ENCODE data around the gene MTM1.

Gene MTM1

GRCh38 chrX:150540965-150541364 is 27.5 kb upstream of the MTM1 start:
- Histone ChIP-seq H3K4me1 (ENCODE audit: control insufficient read depth in 1 of 2, insufficient read depth in 2 of 2, low read length in 2 of 2) (no peaks in the 10 kb centered on the region), H3K36me3 (ENCODE audit: control insufficient read depth in 1 of 2, insufficient read depth in 2 of 2, low read length in 2 of 2) (no peaks in the 10 kb centered on the region)

GRCh38 chrX:150542846-150543229 is 25.6 kb upstream of the MTM1 start:
- no peaks in the 10 kb centered on the region for H3K27me3 ChIP-seq (ENCODE audit: low read depth, low read length)
- H3K9me3 ChIP-seq (ENCODE audit: control insufficient read depth in 1 of 2, low read length in 2 of 2) = no peaks in the 10 kb centered on the region
- H3K27ac ChIP-seq (ENCODE audit: low read length) = no peak overlapping the region
- no peaks in the 10 kb centered on the region for H3K36me3 ChIP-seq (ENCODE audit: control insufficient read depth in 1 of 2, insufficient read depth in 2 of 2, low read length in 2 of 2)
- H3K4me3 ChIP-seq (ENCODE audit: low read depth in 1 of 2, low read length in 2 of 2) = no peak overlapping the region
- no peaks in the 10 kb centered on the region for H3K4me1 ChIP-seq (ENCODE audit: control insufficient read depth in 1 of 2, insufficient read depth in 2 of 2, low read length in 2 of 2)

More at GRCh38 chrX:150540965-150541364, 27.5 kb upstream of the MTM1 start:
- no peak overlapping the region for H3K27ac ChIP-seq (ENCODE audit: low read length)
- H3K27me3 ChIP-seq (ENCODE audit: low read depth, low read length) = no peaks in the 10 kb centered on the region
- no peak overlapping the region for H3K4me3 ChIP-seq (ENCODE audit: low read depth in 1 of 2, low read length in 2 of 2)
- H3K9me3 ChIP-seq (ENCODE audit: control insufficient read depth in 1 of 2, low read length in 2 of 2) = peaks cover 0 to 7% of the 10 kb centered on the region in 2 donors

- no peaks in the 10 kb centered on the region for H3K4me1 ChIP-seq (ENCODE audit: control insufficient read depth in 1 of 2, insufficient read depth in 2 of 2, low read length in 2 of 2)
- H3K4me3 ChIP-seq (ENCODE audit: low read depth in 1 of 2, low read length in 2 of 2) = no peak overlapping the region
- no peak overlapping the region for H3K27ac ChIP-seq (ENCODE audit: low read length)
Measured at GRCh38 chrX:150543230-150544155, 24.9 kb upstream of the MTM1 start.

GRCh38 chrX:150544222-150544787 is 24.1 kb upstream of the MTM1 start:
- Histone ChIP-seq H3K9me3 (ENCODE audit: control insufficient read depth in 1 of 2, low read length in 2 of 2) (no peaks in the 10 kb centered on the region), H3K27ac (ENCODE audit: low read length) (no peak overlapping the region), H3K4me1 (ENCODE audit: control insufficient read depth in 1 of 2, insufficient read depth in 2 of 2, low read length in 2 of 2) (no peaks in the 10 kb centered on the region), H3K4me3 (ENCODE audit: low read depth in 1 of 2, low read length in 2 of 2) (no peak overlapping the region), H3K27me3 (ENCODE audit: low read depth, low read length) (no peaks in the 10 kb centered on the region), H3K36me3 (ENCODE audit: control insufficient read depth in 1 of 2, insufficient read depth in 2 of 2, low read length in 2 of 2) (no peaks in the 10 kb centered on the region)

More at GRCh38 chrX:150543230-150544155, 24.9 kb upstream of the MTM1 start:
- no peaks in the 10 kb centered on the region for H3K27me3 ChIP-seq (ENCODE audit: low read depth, low read length)
- H3K9me3 ChIP-seq (ENCODE audit: control insufficient read depth in 1 of 2, low read length in 2 of 2) = no peaks in the 10 kb centered on the region
- H3K36me3 ChIP-seq (ENCODE audit: control insufficient read depth in 1 of 2, insufficient read depth in 2 of 2, low read length in 2 of 2) = no peaks in the 10 kb centered on the region

GRCh38 chrX:150544835-150545770 is 23.3 kb upstream of the MTM1 start:
- H3K27me3 ChIP-seq (ENCODE audit: low read depth, low read length) = no peaks in the 10 kb centered on the region
- H3K4me3 ChIP-seq (ENCODE audit: low read depth in 1 of 2, low read length in 2 of 2) = no peak overlapping the region
- no peaks in the 10 kb centered on the region for H3K9me3 ChIP-seq (ENCODE audit: control insufficient read depth in 1 of 2, low read length in 2 of 2)
- no peaks in the 10 kb centered on the region for H3K36me3 ChIP-seq (ENCODE audit: control insufficient read depth in 1 of 2, insufficient read depth in 2 of 2, low read length in 2 of 2)
- no peaks in the 10 kb centered on the region for H3K4me1 ChIP-seq (ENCODE audit: control insufficient read depth in 1 of 2, insufficient read depth in 2 of 2, low read length in 2 of 2)
- no peak overlapping the region for H3K27ac ChIP-seq (ENCODE audit: low read length)

- no peaks in the 10 kb centered on the region for H3K27me3 ChIP-seq (ENCODE audit: low read depth, low read length)
- no peak overlapping the region for H3K27ac ChIP-seq (ENCODE audit: low read length)
- no peaks in the 10 kb centered on the region for H3K36me3 ChIP-seq (ENCODE audit: control insufficient read depth in 1 of 2, insufficient read depth in 2 of 2, low read length in 2 of 2)
- no peaks in the 10 kb centered on the region for H3K9me3 ChIP-seq (ENCODE audit: control insufficient read depth in 1 of 2, low read length in 2 of 2)
- H3K4me1 ChIP-seq (ENCODE audit: control insufficient read depth in 1 of 2, insufficient read depth in 2 of 2, low read length in 2 of 2) = no peaks in the 10 kb centered on the region
- peak overlapping the region in 1 of 2 donors; percentile 37 for H3K4me3 ChIP-seq (ENCODE audit: low read depth in 1 of 2, low read length in 2 of 2)
Measured at GRCh38 chrX:150546711-150547153, 21.7 kb upstream of the MTM1 start.

- Histone ChIP-seq H3K27ac (ENCODE audit: low read length) (peak overlapping the region; percentile 63), H3K4me3 (ENCODE audit: low read depth in 1 of 2, low read length in 2 of 2) (peak overlapping the region; percentile 37 to 42), H3K4me1 (ENCODE audit: control insufficient read depth in 1 of 2, insufficient read depth in 2 of 2, low read length in 2 of 2) (no peaks in the 10 kb centered on the region), H3K9me3 (ENCODE audit: control insufficient read depth in 1 of 2, low read length in 2 of 2) (no peaks in the 10 kb centered on the region), H3K27me3 (ENCODE audit: low read depth, low read length) (no peaks in the 10 kb centered on the region), H3K36me3 (ENCODE audit: control insufficient read depth in 1 of 2, insufficient read depth in 2 of 2, low read length in 2 of 2) (no peaks in the 10 kb centered on the region)
Measured at GRCh38 chrX:150547375-150548115, 20.9 kb upstream of the MTM1 start.

- H3K27ac ChIP-seq (ENCODE audit: low read length) = peak overlapping the region; percentile 63
- H3K27me3 ChIP-seq (ENCODE audit: low read depth, low read length) = no peaks in the 10 kb centered on the region
- no peaks in the 10 kb centered on the region for H3K36me3 ChIP-seq (ENCODE audit: control insufficient read depth in 1 of 2, insufficient read depth in 2 of 2, low read length in 2 of 2)
- H3K9me3 ChIP-seq (ENCODE audit: control insufficient read depth in 1 of 2, low read length in 2 of 2) = no peaks in the 10 kb centered on the region
- H3K4me1 ChIP-seq (ENCODE audit: control insufficient read depth in 1 of 2, insufficient read depth in 2 of 2, low read length in 2 of 2) = no peaks in the 10 kb centered on the region
- H3K4me3 ChIP-seq (ENCODE audit: low read depth in 1 of 2, low read length in 2 of 2) = peak overlapping the region; percentile 37 to 42
Measured at GRCh38 chrX:150548251-150548650, 20.2 kb upstream of the MTM1 start.

GRCh38 chrX:150548684-150549083 is 19.7 kb upstream of the MTM1 start:
- H3K27ac ChIP-seq (ENCODE audit: low read length) = no peak overlapping the region
- no peaks in the 10 kb centered on the region for H3K27me3 ChIP-seq (ENCODE audit: low read depth, low read length)
- H3K9me3 ChIP-seq (ENCODE audit: control insufficient read depth in 1 of 2, low read length in 2 of 2) = no peaks in the 10 kb centered on the region

GRCh38 chrX:150551963-150552362 is 16.5 kb upstream of the MTM1 start:
- no peaks in the 10 kb centered on the region for H3K9me3 ChIP-seq (ENCODE audit: control insufficient read depth in 1 of 2, low read length in 2 of 2)
- H3K36me3 ChIP-seq (ENCODE audit: control insufficient read depth in 1 of 2, insufficient read depth in 2 of 2, low read length in 2 of 2) = no peaks in the 10 kb centered on the region
- no peaks in the 10 kb centered on the region for H3K27me3 ChIP-seq (ENCODE audit: low read depth, low read length)
- no peak overlapping the region for H3K4me3 ChIP-seq (ENCODE audit: low read depth in 1 of 2, low read length in 2 of 2)
- no peak overlapping the region for H3K27ac ChIP-seq (ENCODE audit: low read length)
- H3K4me1 ChIP-seq (ENCODE audit: control insufficient read depth in 1 of 2, insufficient read depth in 2 of 2, low read length in 2 of 2) = no peaks in the 10 kb centered on the region

More at GRCh38 chrX:150548684-150549083, 19.7 kb upstream of the MTM1 start:
- no peaks in the 10 kb centered on the region for H3K36me3 ChIP-seq (ENCODE audit: control insufficient read depth in 1 of 2, insufficient read depth in 2 of 2, low read length in 2 of 2)
- no peaks in the 10 kb centered on the region for H3K4me1 ChIP-seq (ENCODE audit: control insufficient read depth in 1 of 2, insufficient read depth in 2 of 2, low read length in 2 of 2)
- no peak overlapping the region for H3K4me3 ChIP-seq (ENCODE audit: low read depth in 1 of 2, low read length in 2 of 2)
